Thoracic aorta (tissue), 2 donors: ENCODE measurements around the gene FRMD3. TPM values are rescaled to one million over a fixed set of nuclear protein-coding genes. Genes with fewer than 3 reads are reported as not detected.

Experiments
- ATAC-seq: fragments of 150-250 bp; one replicate; pipeline ENCODE4 v1.8.0; 2017; ENCODE audit warnings: low read depth; ENCODE audit not compliant: insufficient number of reproducible peaks, low FRiP score
- DNase-seq: peaks from one replicate; pipeline ENCODE4 v3.0.0-alpha.2; 2020; ENCODE audit warnings: low spot score
- H3K27ac ChIP-seq, 2 donors: fragments of 200-600 bp; sonication (generic); 1 replicate in 1 of 2; 2 replicates in 1 of 2; pipeline ENCODE4 v1.5.1; 2016; ENCODE audit warnings: mild to moderate bottlenecking in 2 of 2, moderate library complexity in 2 of 2
- H3K27me3 ChIP-seq: fragments of 200-600 bp; sonication (generic); replicated peaks from 2 replicates; pipeline ENCODE4 v1.6.0; 2016; ENCODE audit warnings: mild to moderate bottlenecking; ENCODE audit not compliant: insufficient read depth
- H3K36me3 ChIP-seq: fragments of 200-600 bp; sonication (generic); one replicate; pipeline ENCODE4 v1.5.1; 2016
- H3K4me1 ChIP-seq, 2 donors: fragments of 200-600 bp; sonication (generic); 1 replicate in 1 of 2; 2 replicates in 1 of 2; pipeline versions ENCODE4 v1.5.1 to v1.6.0; 2016; ENCODE audit warnings: low read depth in 2 of 2, mild to moderate bottlenecking in 1 of 2; ENCODE audit not compliant: control insufficient read depth in 1 of 2
- H3K4me3 ChIP-seq: fragments of 200-600 bp; sonication (generic); 2 replicates; pipeline ENCODE4 v1.5.1; 2016; ENCODE audit warnings: mild to moderate bottlenecking
- H3K9me3 ChIP-seq: fragments of 200-600 bp; sonication (generic); 2 replicates; pipeline ENCODE4 v1.5.1; 2016
- CTCF ChIP-seq: fragments of 200-600 bp; sonication (generic); IDR thresholded peaks from one replicate; pipeline ENCODE4 v1.5.1; 2019; ENCODE audit warnings: antibody characterized with exemption
- total RNA-seq, 2 donors: library from RNA; depleted of rRNA; stranded (reverse); fragments of >200 nt; gene quantifications; one replicate each; pipeline versions ENCODE4 v1.1.0 to v1.2.3, GENCODE V29; 2016

The FRMD3 gene
- total RNA-seq, 2 donors from 2014 or later: 5.2 to 6.2 TPM

- no peak for TF ChIP-seq CTCF
- no peak overlapping the region for H3K4me3 ChIP-seq
- DNase-seq (no peak), ATAC-seq (no peak)
- H3K27ac ChIP-seq: no peak overlapping the region
- no peaks in the 10 kb centered on the region for H3K9me3 ChIP-seq
- no peaks in the 10 kb centered on the region for H3K27me3 ChIP-seq
- H3K4me1 ChIP-seq: no peaks in the 10 kb centered on the region
- H3K36me3 ChIP-seq: no peaks in the 10 kb centered on the region
These were observed 46.8 kb downstream of the FRMD3 start for GRCh38 chr9:83491413-83491812.

GRCh38 chr9:83489961-83490360 is 48.2 kb downstream of the FRMD3 start:
- ATAC-seq (no peak), DNase-seq (no peak)
- Histone ChIP-seq H3K27me3 (no peaks in the 10 kb centered on the region), H3K27ac (no peak overlapping the region), H3K4me1 (no peaks in the 10 kb centered on the region), H3K4me3 (no peak overlapping the region), H3K36me3 (no peaks in the 10 kb centered on the region), H3K9me3 (no peaks in the 10 kb centered on the region)
- no peak for TF ChIP-seq CTCF

DNA sequence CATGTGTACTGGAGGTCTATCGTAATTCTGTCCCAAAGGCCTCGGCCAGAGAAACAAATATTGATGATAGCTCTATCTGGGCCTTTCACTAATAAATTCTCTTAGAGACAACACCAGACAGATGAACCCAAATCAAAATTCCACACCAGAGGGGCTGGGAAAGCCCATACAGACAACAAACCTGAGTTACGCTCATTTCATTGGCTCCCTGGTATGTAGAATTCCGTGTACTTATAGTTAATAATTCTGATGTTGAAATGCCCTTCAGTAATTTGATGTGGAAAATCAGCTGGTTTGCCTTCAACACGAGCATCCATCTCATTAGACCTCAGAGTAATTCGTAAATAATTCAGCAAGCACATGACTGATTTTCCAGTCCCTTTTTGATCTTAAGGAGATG is 53.2 kb downstream of the FRMD3 start:
- Histone ChIP-seq H3K27ac (no peak overlapping the region), H3K4me1 (no peaks in the 10 kb centered on the region), H3K36me3 (no peaks in the 10 kb centered on the region), H3K27me3 (no peaks in the 10 kb centered on the region), H3K9me3 (no peaks in the 10 kb centered on the region), H3K4me3 (no peak overlapping the region)
- no peak for ATAC-seq
- no peak for TF ChIP-seq CTCF
- DNase-seq: no peak

- Histone ChIP-seq H3K4me3 (no peak overlapping the region), H3K9me3 (no peaks in the 10 kb centered on the region), H3K36me3 (no peaks in the 10 kb centered on the region), H3K4me1 (no peaks in the 10 kb centered on the region), H3K27ac (no peak overlapping the region), H3K27me3 (no peaks in the 10 kb centered on the region)
- no peak for TF ChIP-seq CTCF
- DNase-seq (no peak), ATAC-seq (no peak)
These were observed 55.0 kb downstream of the FRMD3 start for GRCh38 chr9:83483223-83483622.

GRCh38 chr9:83479765-83480164 is 58.4 kb downstream of the FRMD3 start:
- ATAC-seq (no peak), DNase-seq (no peak)
- Histone ChIP-seq H3K4me3 (no peak overlapping the region), H3K27me3 (no peaks in the 10 kb centered on the region), H3K36me3 (no peaks in the 10 kb centered on the region), H3K27ac (no peak overlapping the region), H3K9me3 (no peaks in the 10 kb centered on the region), H3K4me1 (no peaks in the 10 kb centered on the region)
- no peak for TF ChIP-seq CTCF
